Mesendoderm (in vitro differentiated cells): ENCODE results near the gene SIVA1.

Experiments
- DNase-seq: peaks from one replicate; pipeline ENCODE4 v3.0.0; 2013
- H2AK5ac ChIP-seq: 2 replicates; pipeline ENCODE4 v1.6.1; 2013; ENCODE audit warnings: low read length, inconsistent platforms
- H2BK120ac ChIP-seq: 2 replicates; pipeline ENCODE4 v1.6.1; 2013; ENCODE audit warnings: low read depth, mild to moderate bottlenecking, low read length, moderate library complexity, mixed read lengths
- H2BK15ac ChIP-seq: replicated peaks from 2 replicates; pipeline ENCODE4 v1.6.1; 2013; ENCODE audit warnings: low read depth, mild to moderate bottlenecking, moderate library complexity
- H2BK5ac ChIP-seq: 2 replicates; pipeline ENCODE4 v1.6.1; 2013; ENCODE audit warnings: low read length, inconsistent platforms
- H3K18ac ChIP-seq: 2 replicates; pipeline ENCODE4 v1.6.1; 2013; ENCODE audit warnings: mild to moderate bottlenecking, low read length, mixed read lengths
- H3K23ac ChIP-seq: one replicate; pipeline ENCODE4 v1.6.1; 2013; ENCODE audit warnings: low read length
- H3K27ac ChIP-seq: 2 replicates; pipeline ENCODE4 v1.5.1; 2013; ENCODE audit warnings: low read depth, mild to moderate bottlenecking, inconsistent platforms, low read length, moderate library complexity
- H3K27me3 ChIP-seq: 2 replicates; pipeline ENCODE4 v1.6.1; 2013; ENCODE audit warnings: low read length, control low read depth, mild to moderate bottlenecking, inconsistent platforms; ENCODE audit not compliant: insufficient read depth, poor library complexity
- H3K36me3 ChIP-seq: 2 replicates; pipeline ENCODE4 v1.6.1; 2013; ENCODE audit warnings: low read length, inconsistent platforms; ENCODE audit not compliant: control insufficient read depth, insufficient read depth
- H3K4ac ChIP-seq: one replicate; pipeline ENCODE4 v1.6.1; 2013; ENCODE audit warnings: low read depth, mild to moderate bottlenecking, low read length, moderate library complexity
- H3K4me1 ChIP-seq: 2 replicates; pipeline ENCODE4 v1.6.1; 2013; ENCODE audit warnings: low read depth, low read length, inconsistent platforms; ENCODE audit not compliant: control insufficient read depth
- H3K4me2 ChIP-seq: 2 replicates; pipeline ENCODE4 v1.6.1; 2013; ENCODE audit warnings: low read length
- H3K4me3 ChIP-seq: 2 replicates; pipeline ENCODE4 v1.5.1; 2013; ENCODE audit warnings: mild to moderate bottlenecking, low read length
- H3K56ac ChIP-seq: one replicate; pipeline ENCODE4 v1.6.1; 2013; ENCODE audit warnings: low read length
- H3K79me1 ChIP-seq: 2 replicates; pipeline ENCODE4 v1.6.1; 2013; ENCODE audit warnings: low read length, inconsistent platforms
- H3K79me2 ChIP-seq: 2 replicates; pipeline ENCODE4 v1.6.1; 2013; ENCODE audit warnings: mild to moderate bottlenecking, low read length; ENCODE audit not compliant: control insufficient read depth, insufficient read depth
- H3K9ac ChIP-seq: 2 replicates; pipeline ENCODE4 v1.6.1; 2013; ENCODE audit warnings: low read length, inconsistent platforms
- H4K5ac ChIP-seq: one replicate; pipeline ENCODE4 v1.6.1; 2013; ENCODE audit warnings: low read length
- H4K8ac ChIP-seq: one replicate; pipeline ENCODE4 v1.6.1; 2013; ENCODE audit warnings: low read depth, mild to moderate bottlenecking, control low read depth, low read length, moderate library complexity
- WGBS: extraction: QIAGEN DNeasy Blood & Tissue Kit; methylation state at CpG from one replicate; pipeline ENCODE4 v1.1.7; 2013; ENCODE audit warnings: low lambda C conversion rate, missing lambda C conversion rate; ENCODE audit not compliant: insufficient coverage; ENCODE audit errors: extremely low coverage; 5-methylcytosine and 5-hydroxymethylcytosine counted together

Gene SIVA1

DNA sequence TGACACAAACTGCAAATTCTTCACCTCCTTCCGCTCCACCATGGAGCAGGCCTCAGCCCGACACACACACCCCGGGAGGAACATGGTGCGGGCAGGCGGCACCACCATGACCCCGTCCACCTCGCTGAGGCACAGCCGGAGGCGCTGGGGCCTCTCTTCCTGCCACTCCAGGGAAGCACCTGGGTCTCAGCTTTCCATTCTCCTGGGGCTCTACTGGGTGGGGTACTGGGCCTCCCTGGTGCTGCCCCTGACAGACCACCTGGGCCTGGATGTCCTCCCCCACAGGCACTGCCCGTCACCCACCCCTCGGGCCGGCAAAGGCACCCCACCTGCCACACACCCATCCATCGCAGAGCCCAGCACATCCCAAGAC is 32.7 kb downstream of the SIVA1 start:
- Histone ChIP-seq H3K79me2 (no peaks in the 10 kb centered on the region), H3K56ac (no peak overlapping the region), H3K27ac (no peak overlapping the region), H3K4me3 (no peak overlapping the region), H3K36me3 (no peaks in the 10 kb centered on the region), H4K5ac (no peak overlapping the region), H2BK5ac (no peak overlapping the region), H2AK5ac (no peak overlapping the region), H3K4ac (no peak overlapping the region), H2BK15ac (no peak overlapping the region), H3K23ac (no peak overlapping the region), H3K27me3 (no peaks in the 10 kb centered on the region), H3K4me1 (no peaks in the 10 kb centered on the region), H3K18ac (no peak overlapping the region), H3K9ac (no peak overlapping the region), H4K8ac (no peak overlapping the region), H2BK120ac (no peak overlapping the region), H3K79me1 (no peaks in the 10 kb centered on the region), H3K4me2 (no peak overlapping the region)
- WGBS, result no CpG with 5 or more reads among the region's 13 CpGs
- no peak for DNase-seq

DNA sequence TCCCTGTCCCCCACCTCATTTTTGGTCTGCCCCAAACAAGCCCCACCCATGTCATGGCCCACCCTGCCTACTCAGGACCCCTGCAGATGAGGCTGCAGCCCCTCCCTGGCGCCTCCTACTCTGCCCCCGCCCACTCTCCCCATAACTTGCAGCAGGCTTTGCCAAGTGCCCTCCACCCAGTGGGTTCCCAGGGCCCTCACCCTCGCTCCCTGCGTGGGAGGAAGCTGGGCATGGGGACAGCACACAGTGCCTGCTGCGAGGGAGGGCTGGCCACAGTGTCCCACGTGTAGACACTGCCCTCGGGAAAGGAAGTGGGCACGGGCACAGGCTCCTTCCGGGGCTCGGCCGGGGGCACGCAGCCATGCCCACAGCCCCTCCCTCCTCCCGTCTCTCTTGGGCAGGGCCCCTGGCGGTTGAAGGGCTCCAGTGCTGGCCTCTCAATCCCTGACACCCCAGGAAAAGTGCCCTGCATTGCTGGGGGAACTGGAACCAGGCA is 33.2 kb downstream of the SIVA1 start:
- Histone ChIP-seq H2BK15ac (no peak overlapping the region), H3K4me2 (no peak overlapping the region), H3K36me3 (no peaks in the 10 kb centered on the region), H3K9ac (no peak overlapping the region), H3K56ac (no peak overlapping the region), H3K27me3 (no peaks in the 10 kb centered on the region), H3K18ac (no peak overlapping the region), H3K23ac (no peak overlapping the region), H3K79me2 (no peaks in the 10 kb centered on the region), H2BK5ac (no peak overlapping the region), H3K4me3 (no peak overlapping the region), H3K4me1 (no peaks in the 10 kb centered on the region), H4K8ac (no peak overlapping the region), H4K5ac (no peak overlapping the region), H2AK5ac (no peak overlapping the region), H2BK120ac (no peak overlapping the region), H3K27ac (no peak overlapping the region), H3K79me1 (no peaks in the 10 kb centered on the region), H3K4ac (no peak overlapping the region)
- DNase-seq, result no peak
- no CpG with 5 or more reads among the region's 14 CpGs for WGBS

DNA sequence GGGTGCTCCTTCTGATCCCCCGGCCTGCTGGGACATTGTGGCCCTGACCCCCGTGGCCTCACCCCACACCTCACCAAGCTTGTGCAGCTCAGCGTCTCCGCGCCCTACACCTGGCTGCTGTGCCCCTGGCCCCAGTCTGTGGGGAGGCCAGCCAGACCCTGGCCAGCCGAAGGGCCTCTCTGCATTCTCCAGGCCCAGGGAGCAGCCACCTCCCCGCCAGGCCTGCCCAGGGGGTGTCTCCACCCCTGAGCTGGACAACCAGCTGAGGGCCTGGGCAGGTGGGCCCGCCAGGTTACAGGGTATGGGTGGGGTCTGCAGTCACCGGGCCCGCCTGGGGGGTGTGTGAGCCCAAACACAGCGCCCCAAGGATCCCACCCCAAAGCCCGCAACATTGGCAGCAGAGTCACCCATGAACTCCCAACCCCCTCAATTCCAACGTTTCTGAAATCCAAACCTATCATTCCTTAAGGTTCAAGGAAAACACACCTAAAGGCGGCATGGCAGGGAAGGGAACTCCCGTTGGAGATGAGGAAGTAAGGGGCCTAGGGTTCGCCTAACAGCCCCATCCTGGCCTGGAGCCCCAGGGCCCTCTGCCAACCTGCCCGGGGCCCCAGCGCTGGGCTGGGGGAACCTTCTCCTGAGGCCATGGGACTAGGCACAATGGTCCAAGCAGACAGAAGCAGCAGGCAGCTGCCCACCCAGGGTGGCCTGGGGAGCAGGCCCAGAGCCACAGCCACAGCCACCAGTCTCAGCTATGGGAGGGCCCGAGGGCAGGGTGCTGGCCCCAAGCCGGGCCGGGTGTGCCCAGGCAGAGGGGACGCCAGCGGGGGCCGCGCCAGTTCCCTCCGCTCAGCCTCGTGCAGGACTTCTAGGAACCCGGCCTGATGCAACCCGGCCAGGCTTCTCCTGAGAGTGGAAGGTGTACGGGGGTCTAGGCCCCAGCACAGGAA is 34.1 kb downstream of the SIVA1 start:
- H2BK15ac ChIP-seq, result no peak overlapping the region
- no peak overlapping the region for H3K4me2 ChIP-seq
- no peak overlapping the region for H2BK5ac ChIP-seq
- H3K23ac ChIP-seq, result no peak overlapping the region
- H3K4me1 ChIP-seq, result no peaks in the 10 kb centered on the region
- no peak overlapping the region for H3K9ac ChIP-seq
- H4K5ac ChIP-seq, result no peak overlapping the region
- no peak overlapping the region for H3K18ac ChIP-seq
- H3K27ac ChIP-seq, result no peak overlapping the region
- no peak overlapping the region for H2BK120ac ChIP-seq
- H3K79me1 ChIP-seq, result peaks cover 5% of the 10 kb centered on the region
- no peak overlapping the region for H3K4ac ChIP-seq
- H3K36me3 ChIP-seq, result no peaks in the 10 kb centered on the region
- WGBS, result no CpG with 5 or more reads among the region's 30 CpGs
- no peak overlapping the region for H4K8ac ChIP-seq
- no peaks in the 10 kb centered on the region for H3K27me3 ChIP-seq
- no peak overlapping the region for H2AK5ac ChIP-seq
- no peak for DNase-seq
- H3K4me3 ChIP-seq, result no peak overlapping the region
- H3K79me2 ChIP-seq, result no peaks in the 10 kb centered on the region
- H3K56ac ChIP-seq, result no peak overlapping the region

DNA sequence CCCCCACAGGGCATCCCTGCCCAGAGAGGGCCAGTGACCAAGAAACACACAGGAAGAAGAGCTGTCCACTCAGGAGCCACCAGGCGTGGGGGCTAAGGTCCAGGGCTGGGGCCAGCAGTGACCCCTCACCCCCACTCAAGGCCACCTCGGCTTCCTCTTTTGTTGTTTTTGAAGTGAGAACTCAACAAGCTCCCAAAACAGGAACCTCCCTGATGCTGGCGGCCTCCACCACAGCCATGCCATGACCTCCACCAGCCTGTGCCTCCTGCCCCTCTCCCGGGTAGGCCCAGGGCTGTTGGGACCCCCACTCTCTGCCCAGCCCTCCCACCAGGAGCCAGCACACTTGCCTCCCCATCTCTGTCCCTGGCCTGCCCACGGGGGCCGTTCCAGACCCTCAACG is 34.8 kb downstream of the SIVA1 start:
- WGBS, result no CpG with 5 or more reads among the region's 7 CpGs

DNA sequence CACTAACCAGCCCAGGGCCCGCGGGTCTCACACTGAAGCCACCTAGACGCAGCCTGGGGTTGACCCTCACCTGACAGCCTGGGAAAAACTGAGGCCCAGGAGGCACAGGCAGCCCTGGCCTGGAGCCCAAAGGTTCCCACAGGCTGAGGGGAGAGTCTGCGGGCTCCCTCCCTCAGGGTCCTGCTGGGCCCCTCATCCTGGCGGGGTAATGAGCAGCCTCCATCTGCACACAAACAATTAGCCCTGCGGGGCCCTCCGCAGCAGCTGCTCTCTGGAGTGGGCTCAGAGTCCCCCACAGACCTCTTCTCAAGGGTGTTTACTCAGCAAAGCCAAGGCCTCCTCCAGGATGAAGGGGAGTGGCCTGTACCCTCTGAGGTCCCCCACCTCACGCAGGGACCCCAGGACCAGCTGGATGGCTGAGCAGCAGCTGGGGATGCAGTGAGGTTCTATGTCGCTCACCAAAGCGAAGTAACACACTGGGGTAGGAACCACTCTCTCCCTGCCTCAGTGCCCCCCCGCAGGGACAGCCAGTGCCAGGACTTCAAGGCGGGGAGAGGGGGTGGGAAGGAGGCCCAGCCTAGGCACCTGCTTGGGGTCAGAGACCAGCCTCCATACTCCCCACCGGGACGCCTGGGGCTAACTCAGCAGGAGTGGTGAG is 35.3 kb downstream of the SIVA1 start:
- Histone ChIP-seq H2BK15ac (no peak overlapping the region), H2BK120ac (no peak overlapping the region), H3K56ac (no peak overlapping the region), H3K79me1 (peaks cover 14% of the 10 kb centered on the region), H3K27me3 (no peaks in the 10 kb centered on the region), H3K4me3 (no peak overlapping the region), H3K4me2 (no peak overlapping the region), H3K23ac (no peak overlapping the region), H4K8ac (no peak overlapping the region), H3K4ac (no peak overlapping the region), H3K9ac (no peak overlapping the region), H3K18ac (no peak overlapping the region), H3K36me3 (no peaks in the 10 kb centered on the region), H3K27ac (no peak overlapping the region), H3K79me2 (peaks cover 6% of the 10 kb centered on the region), H3K4me1 (peaks cover 2% of the 10 kb centered on the region), H4K5ac (no peak overlapping the region), H2AK5ac (no peak overlapping the region), H2BK5ac (no peak overlapping the region)
- DNase-seq, result no peak
- no CpG with 5 or more reads among the region's 14 CpGs for WGBS

More for the DNA sequence above, 34.8 kb downstream of the SIVA1 start:
- no peaks in the 10 kb centered on the region for H3K27me3 ChIP-seq
- H3K79me2 ChIP-seq, result peaks cover 2% of the 10 kb centered on the region
- no peak overlapping the region for H3K27ac ChIP-seq
- no peaks in the 10 kb centered on the region for H3K4me1 ChIP-seq
- H3K18ac ChIP-seq, result no peak overlapping the region
- H2BK15ac ChIP-seq, result no peak overlapping the region
- H2AK5ac ChIP-seq, result no peak overlapping the region
- H3K23ac ChIP-seq, result no peak overlapping the region
- DNase-seq, result no peak
- H3K4me2 ChIP-seq, result no peak overlapping the region
- H2BK5ac ChIP-seq, result no peak overlapping the region
- H4K8ac ChIP-seq, result no peak overlapping the region
- no peaks in the 10 kb centered on the region for H3K36me3 ChIP-seq
- H4K5ac ChIP-seq, result no peak overlapping the region
- peaks cover 11% of the 10 kb centered on the region for H3K79me1 ChIP-seq
- no peak overlapping the region for H3K56ac ChIP-seq
- no peak overlapping the region for H3K4ac ChIP-seq
- H3K9ac ChIP-seq, result no peak overlapping the region
- H2BK120ac ChIP-seq, result no peak overlapping the region
- no peak overlapping the region for H3K4me3 ChIP-seq
